Muscle layer of colon (tissue), 2 donors: ENCODE measurements around the gene CTNND2.

ENCODE experiments used
- H3K27ac ChIP-seq: one replicate; pipeline ENCODE4 v1.7.0; 2013; ENCODE audit warnings: low read depth, mild to moderate bottlenecking, low read length, moderate library complexity
- H3K27me3 ChIP-seq, 2 donors: one replicate each; pipeline ENCODE4 v1.7.0; 2013; ENCODE audit warnings: low read length in 2 of 2, mild to moderate bottlenecking in 2 of 2; ENCODE audit not compliant: insufficient read depth in 2 of 2, control insufficient read depth in 1 of 2
- H3K36me3 ChIP-seq: one replicate; pipeline ENCODE4 v1.7.0; 2013; ENCODE audit warnings: mild to moderate bottlenecking, low read length; ENCODE audit not compliant: insufficient read depth
- H3K4me1 ChIP-seq: one replicate; pipeline ENCODE4 v1.7.0; 2013; ENCODE audit warnings: mild to moderate bottlenecking, low read length; ENCODE audit not compliant: insufficient read depth
- H3K4me3 ChIP-seq, 2 donors: one replicate each; pipeline ENCODE4 v1.7.0; 2013; ENCODE audit warnings: low read length in 2 of 2, low read depth in 1 of 2, mild to moderate bottlenecking in 1 of 2, moderate library complexity in 1 of 2
- H3K9ac ChIP-seq: one replicate; pipeline ENCODE4 v1.7.0; 2013; ENCODE audit warnings: low read length
- H3K9me3 ChIP-seq: one replicate; pipeline ENCODE4 v1.7.0; 2013; ENCODE audit warnings: mild to moderate bottlenecking, low read length
- donor health status: abdominal sarcoma.
- donor health status: Adenocarcinoma of cecum.

CTNND2 gene

DNA sequence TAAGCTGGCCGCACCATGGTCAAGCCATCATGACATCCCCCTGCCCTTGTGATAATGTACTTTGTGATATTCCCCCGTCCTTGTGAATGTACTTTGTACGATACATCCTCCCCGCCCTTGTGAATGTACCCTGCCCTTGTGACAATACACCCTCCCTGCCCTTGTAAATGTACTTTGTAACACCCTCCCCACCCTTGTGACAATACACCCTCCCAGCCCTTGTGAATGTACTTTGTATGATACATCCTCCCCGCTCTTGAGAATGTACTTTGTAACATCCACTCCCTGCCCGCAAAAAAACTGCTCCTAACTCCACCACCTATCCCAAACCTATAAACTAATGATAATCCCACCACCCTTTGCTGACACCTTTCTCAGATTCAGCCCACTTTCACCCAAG is 313.8 kb downstream of the CTNND2 start:
- Histone ChIP-seq H3K27ac (no peak overlapping the region), H3K27me3 (no peaks in the 10 kb centered on the region), H3K9me3 (no peaks in the 10 kb centered on the region), H3K4me3 (no peak overlapping the region), H3K36me3 (no peaks in the 10 kb centered on the region), H3K4me1 (no peaks in the 10 kb centered on the region), H3K9ac (no peak overlapping the region)

DNA sequence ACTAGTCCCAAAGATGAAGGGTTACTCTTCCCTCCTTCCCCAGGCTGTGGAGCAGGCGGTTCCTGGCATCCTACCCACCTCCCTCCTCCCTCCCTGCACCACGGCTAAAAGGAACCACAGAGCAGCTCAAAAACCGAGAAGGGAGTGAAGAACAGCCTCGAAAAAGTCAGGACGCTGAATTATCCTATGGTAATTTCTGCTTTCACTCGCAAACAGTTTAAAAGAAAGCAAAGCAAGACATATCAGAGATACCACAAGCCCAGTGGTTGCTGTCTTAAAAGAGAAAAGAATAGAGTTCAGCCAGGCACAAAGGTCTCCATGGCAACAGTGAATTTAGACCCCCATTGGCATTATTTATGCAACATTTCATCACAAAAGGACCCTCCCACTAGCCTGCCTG is 315.4 kb downstream of the CTNND2 start:
- H3K4me3 ChIP-seq, result no peak overlapping the region
- no peaks in the 10 kb centered on the region for H3K9me3 ChIP-seq
- H3K9ac ChIP-seq, result no peak overlapping the region
- no peak overlapping the region for H3K27ac ChIP-seq
- H3K27me3 ChIP-seq, result no peaks in the 10 kb centered on the region
- no peaks in the 10 kb centered on the region for H3K36me3 ChIP-seq
- H3K4me1 ChIP-seq, result no peaks in the 10 kb centered on the region

DNA sequence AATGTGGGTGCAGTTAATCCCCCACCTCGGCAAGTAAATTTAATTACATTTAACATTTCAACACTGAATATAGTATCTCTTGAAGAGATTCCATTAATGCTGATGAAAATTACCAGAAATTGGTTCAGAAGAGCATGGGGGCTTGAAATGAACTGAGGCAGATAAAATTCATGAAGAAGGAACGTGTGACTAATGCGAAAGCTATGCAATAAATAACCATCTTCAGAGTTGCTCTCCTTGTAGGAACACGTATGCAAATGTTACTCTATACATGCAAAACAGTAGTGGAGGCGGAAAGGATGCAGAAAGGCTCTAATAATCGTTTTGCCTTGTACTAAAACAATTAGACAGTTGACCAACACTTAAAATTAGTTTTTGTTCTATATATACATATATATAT is 320.2 kb downstream of the CTNND2 start:
- no peaks in the 10 kb centered on the region for H3K36me3 ChIP-seq
- no peak overlapping the region for H3K4me3 ChIP-seq
- no peak overlapping the region for H3K9ac ChIP-seq
- no peaks in the 10 kb centered on the region for H3K4me1 ChIP-seq
- H3K27me3 ChIP-seq, result no peaks in the 10 kb centered on the region
- H3K27ac ChIP-seq, result no peak overlapping the region
- no peaks in the 10 kb centered on the region for H3K9me3 ChIP-seq

DNA sequence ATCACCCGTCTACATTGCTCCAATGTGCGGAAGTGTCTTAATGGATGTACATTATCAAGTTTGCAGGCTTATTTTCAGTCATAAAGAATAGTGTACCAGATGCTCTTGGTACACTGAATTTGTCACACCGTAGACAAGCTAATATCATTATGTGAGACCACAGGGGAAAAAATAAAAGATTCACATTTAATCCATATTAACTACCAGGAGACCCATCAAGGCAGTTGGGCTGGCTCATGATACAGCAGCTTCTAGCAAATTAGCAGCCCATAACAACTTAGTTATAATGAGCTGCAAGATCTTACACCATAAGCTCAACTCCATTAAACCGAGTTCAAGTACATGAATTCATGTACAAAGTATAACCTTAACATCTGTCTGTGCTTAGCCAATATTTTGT is 324.9 kb downstream of the CTNND2 start:
- Histone ChIP-seq H3K27me3 (no peaks in the 10 kb centered on the region), H3K4me3 (no peak overlapping the region), H3K4me1 (no peaks in the 10 kb centered on the region), H3K27ac (no peak overlapping the region), H3K9me3 (no peaks in the 10 kb centered on the region), H3K36me3 (no peaks in the 10 kb centered on the region), H3K9ac (no peak overlapping the region)

DNA sequence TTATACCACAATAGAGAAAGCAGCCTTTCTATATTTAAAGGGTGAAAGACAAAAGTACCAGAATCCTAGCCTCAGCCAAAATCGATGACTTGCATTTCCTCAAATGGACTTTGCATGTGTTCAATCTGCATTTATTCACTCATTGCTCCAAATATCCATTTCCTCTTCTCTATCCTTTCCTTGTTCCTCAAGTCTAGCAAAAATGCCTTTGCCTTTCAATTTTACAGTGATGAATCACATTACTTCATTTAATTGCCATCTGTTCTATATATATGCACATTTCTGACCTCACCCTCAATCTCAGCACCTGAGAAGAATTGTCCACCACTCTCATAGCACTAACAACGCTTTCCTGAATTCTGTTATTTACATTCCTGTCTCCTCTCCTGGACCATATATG is 329.5 kb downstream of the CTNND2 start:
- H3K4me1 ChIP-seq, result no peaks in the 10 kb centered on the region
- H3K27me3 ChIP-seq, result no peaks in the 10 kb centered on the region

DNA sequence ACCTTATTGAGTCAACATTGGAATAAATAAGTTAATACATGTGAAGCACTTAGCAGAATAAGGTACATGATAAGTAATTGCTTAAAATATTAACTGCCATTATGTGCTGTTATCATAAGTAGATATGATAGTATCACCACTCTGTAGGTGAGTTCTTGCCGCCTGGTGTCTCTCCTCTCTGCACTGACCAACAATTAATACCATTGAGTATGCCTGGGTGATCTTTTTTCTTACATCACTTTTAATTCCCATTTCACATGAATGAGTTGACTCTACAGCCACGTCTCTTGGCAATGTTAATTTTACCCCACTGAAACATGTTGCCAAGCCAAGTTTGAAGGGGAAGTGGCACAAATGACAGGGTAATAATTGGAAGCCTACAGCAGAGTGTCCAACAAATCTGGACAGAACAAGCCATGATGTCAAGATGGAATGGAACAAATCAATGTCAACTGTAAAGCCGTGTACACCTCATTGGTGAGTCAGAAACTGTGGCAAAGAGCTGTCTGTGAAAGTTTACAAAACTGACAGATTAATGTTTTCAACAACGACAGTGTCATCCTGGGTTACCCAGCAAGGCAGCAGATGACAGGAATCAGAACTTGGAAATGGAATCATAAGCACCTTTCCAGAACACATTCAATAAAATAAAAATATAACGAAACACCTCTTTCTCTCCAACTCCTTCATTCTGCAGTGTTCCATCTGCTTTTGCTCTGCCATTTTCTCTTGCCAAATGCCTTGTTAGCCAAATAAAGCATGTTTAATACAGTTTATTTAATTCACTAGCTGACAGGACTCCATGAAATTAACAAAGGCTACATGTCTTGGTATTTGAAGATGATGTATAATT is 330.9 kb downstream of the CTNND2 start:
- Histone ChIP-seq H3K9me3 (no peaks in the 10 kb centered on the region), H3K4me1 (no peaks in the 10 kb centered on the region), H3K9ac (no peak overlapping the region), H3K27me3 (no peaks in the 10 kb centered on the region), H3K36me3 (no peaks in the 10 kb centered on the region), H3K4me3 (no peak overlapping the region), H3K27ac (no peak overlapping the region)

More for the DNA sequence above, 329.5 kb downstream of the CTNND2 start:
- H3K27ac ChIP-seq, result no peak overlapping the region
- no peak overlapping the region for H3K9ac ChIP-seq
- H3K9me3 ChIP-seq, result no peaks in the 10 kb centered on the region
- no peak overlapping the region for H3K4me3 ChIP-seq
- H3K36me3 ChIP-seq, result no peaks in the 10 kb centered on the region

DNA sequence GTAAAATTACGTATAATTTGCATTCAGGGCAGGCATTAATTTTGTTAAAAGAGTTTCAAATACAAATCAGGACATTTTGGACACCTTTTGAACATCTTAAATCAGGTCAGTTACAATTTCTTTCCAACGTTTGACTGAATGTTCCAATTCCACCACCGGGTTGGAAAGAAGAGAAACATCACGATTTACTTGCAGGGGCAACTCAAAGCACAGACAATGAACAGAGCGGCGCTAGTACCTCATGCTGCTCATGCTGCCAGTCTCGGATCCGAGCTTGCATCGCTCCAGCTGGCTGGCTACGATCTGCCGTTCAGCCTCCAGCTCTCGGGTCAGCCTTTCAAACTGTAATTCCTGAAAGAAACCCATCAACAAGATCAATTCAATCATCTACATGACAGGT is 339.5 kb downstream of the CTNND2 start:
- H3K36me3 ChIP-seq, result no peaks in the 10 kb centered on the region
- no peak overlapping the region for H3K4me3 ChIP-seq
- no peaks in the 10 kb centered on the region for H3K27me3 ChIP-seq
- no peaks in the 10 kb centered on the region for H3K4me1 ChIP-seq
- H3K9me3 ChIP-seq, result no peaks in the 10 kb centered on the region
- H3K27ac ChIP-seq, result no peak overlapping the region
- no peak overlapping the region for H3K9ac ChIP-seq

DNA sequence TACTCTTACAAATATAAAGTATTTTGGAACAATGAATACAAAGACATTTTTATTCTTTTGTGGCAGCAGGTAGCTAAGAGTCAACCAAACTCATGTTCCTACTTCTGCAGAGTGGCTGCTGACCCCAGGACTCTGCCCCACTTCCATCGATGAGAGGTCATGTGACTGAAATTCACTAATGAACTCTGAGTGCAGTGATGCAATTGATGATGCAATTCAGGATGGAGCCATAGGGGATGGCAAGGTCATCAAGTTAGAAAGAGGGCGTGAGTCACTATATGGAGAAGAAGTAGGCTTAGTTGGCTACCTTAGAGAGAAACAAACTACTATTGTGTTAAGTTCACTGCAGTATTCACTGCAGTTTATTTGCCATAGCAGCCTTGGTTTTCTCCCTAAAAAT is 340.4 kb downstream of the CTNND2 start:
- H3K9ac ChIP-seq, result no peak overlapping the region
- no peaks in the 10 kb centered on the region for H3K4me1 ChIP-seq
- no peak overlapping the region for H3K4me3 ChIP-seq
- H3K27me3 ChIP-seq, result no peaks in the 10 kb centered on the region
- H3K36me3 ChIP-seq, result no peaks in the 10 kb centered on the region
- H3K27ac ChIP-seq, result no peak overlapping the region
- H3K9me3 ChIP-seq, result no peaks in the 10 kb centered on the region

DNA sequence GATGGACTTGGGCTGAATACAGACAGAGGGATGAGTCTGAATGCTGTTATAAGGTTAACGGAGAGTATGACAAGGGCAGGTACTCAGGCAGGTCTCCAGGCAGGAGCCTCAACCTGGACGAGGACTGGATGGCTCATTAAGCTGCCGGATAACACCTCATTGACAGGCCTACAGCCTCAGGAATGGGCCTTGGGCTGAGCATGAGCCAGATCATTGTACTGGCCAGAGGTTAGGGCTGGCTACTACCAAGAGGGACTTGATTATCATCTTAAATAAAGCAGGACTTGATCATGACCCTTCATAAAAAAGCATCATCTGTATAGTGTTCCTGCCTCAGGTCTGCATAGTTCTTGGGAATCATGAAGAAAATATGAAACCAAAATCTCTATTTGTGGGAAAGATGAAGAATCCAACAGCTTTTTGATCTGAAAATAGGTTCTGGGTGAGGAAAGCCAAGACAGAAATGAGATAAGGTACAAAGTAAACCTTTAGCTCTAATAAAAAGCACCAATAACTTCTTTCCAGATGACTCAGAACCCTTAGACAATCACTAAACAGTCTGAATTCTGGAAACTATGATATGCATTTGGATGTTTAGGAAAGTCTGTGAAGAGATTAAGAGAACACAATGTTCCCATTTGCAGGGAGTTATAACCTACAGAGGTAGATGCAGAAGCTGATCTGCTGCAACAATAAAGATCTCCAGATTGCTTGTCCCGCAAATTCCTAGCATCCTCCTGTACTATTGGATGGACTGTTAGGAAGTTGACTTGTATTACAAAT is 343.1 kb downstream of the CTNND2 start:
- H3K4me3 ChIP-seq, result no peak overlapping the region
- H3K27ac ChIP-seq, result no peak overlapping the region
- H3K36me3 ChIP-seq, result no peaks in the 10 kb centered on the region
- no peaks in the 10 kb centered on the region for H3K4me1 ChIP-seq
- no peaks in the 10 kb centered on the region for H3K9me3 ChIP-seq
- no peak overlapping the region for H3K9ac ChIP-seq
- H3K27me3 ChIP-seq, result no peaks in the 10 kb centered on the region

DNA sequence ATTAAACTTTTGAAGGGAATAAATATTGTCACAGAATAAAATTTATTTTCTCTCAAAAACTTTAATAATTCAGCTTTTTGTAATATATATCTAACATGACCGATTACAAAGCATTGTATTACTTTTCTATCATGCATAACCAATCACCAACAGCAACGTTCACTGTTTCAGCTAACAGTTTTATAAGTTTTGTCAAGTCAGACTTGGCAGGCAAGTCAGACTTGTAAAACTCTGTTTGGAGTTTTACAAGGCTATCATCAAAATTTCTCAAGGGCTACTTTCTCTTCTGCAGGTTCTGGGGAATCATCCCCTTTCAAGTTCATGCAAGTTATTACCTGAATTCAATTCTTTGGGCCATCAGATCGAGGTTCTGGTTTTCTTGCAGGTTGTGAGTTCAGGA is 347.2 kb downstream of the CTNND2 start:
- Histone ChIP-seq H3K27me3 (no peaks in the 10 kb centered on the region), H3K4me3 (no peak overlapping the region), H3K36me3 (no peaks in the 10 kb centered on the region), H3K4me1 (no peaks in the 10 kb centered on the region), H3K9ac (no peak overlapping the region), H3K9me3 (no peaks in the 10 kb centered on the region), H3K27ac (no peak overlapping the region)

DNA sequence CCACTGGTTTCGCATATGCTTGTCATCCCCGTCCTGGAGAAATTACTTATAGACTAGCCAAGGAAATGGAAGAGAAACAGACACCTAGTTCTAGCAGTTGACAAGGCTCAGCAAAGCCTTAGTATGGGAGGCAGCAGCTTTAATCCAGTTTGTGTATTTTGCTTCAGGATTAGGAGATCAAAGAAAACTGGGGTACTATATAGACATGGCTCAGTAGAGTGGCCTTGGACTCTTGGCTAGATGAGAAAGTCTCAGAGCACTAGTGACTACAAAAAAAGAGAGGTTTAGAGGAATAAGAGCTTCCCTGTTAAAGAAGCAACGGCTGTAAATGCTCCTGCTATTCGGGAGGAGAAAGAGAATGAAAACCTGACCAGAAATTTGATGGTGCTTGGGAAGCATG is 349.1 kb downstream of the CTNND2 start:
- H3K36me3 ChIP-seq, result no peaks in the 10 kb centered on the region
- H3K4me3 ChIP-seq, result no peak overlapping the region
- H3K9me3 ChIP-seq, result no peaks in the 10 kb centered on the region
- H3K27ac ChIP-seq, result no peak overlapping the region
- no peaks in the 10 kb centered on the region for H3K4me1 ChIP-seq
- H3K9ac ChIP-seq, result no peak overlapping the region
- no peaks in the 10 kb centered on the region for H3K27me3 ChIP-seq
